ENCODE measurements around the gene GFY.

- TF ChIP-seq CTCF (IDR thresholded peaks at IDR 0.05) = peak in 1 of 6 experiments; percentile 5
- TF ChIP-seq POLR2A (IDR thresholded peaks at IDR 0.05) = peak; percentile 52 to 88
Measured at GRCh38 chr19:49453013-49453756, 28.0 kb downstream of the GFY start, which contains the start of gene ALDH16A1.

All from adrenal gland (tissue), 5 donors.